Measurements from ENCODE around the gene RILPL2.
"Not testable (repeated sequence)": the region's sequence is repeated elsewhere in the genome, so short reads cannot be mapped to it uniquely, and the experiment has no call there.

DNA sequence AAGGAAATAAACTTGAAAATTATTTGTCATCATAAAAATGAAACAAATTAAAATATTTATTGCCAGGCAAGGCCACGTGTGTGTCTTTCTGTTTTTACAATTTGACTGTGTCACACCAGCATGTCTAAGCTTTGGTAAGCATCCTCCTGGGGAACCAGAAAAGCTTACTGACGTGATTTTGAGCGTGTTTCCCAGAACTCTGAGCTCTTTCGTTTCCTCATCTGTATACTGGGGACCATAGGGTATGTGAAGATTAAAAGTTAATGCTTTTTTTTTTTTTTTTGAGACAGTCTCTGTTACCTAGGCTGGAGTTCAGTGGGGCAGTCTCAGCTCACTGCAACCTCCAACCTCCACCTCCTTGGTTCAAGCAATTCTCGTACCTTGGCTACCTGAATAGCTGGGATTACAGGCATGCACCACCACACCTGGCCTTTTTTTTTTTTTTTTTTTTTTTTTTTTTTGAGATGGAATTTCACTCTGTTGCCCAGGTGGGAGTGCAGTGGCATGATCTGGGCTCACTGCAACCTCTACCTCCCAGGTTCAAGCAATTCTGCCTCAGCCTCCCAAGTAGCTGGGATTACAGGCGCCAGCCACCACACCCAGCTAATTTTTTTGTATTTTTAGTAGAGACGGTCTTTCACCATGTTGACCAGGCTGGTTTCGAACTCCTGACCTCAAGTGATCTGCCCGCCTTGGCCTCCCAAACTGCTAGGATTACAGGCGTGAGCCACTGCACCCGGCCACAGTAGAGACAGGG, 27.0 kb downstream of the RILPL2 start:
- not testable (repeated sequence) for TF ChIP-seq POLR2A (IDR thresholded peaks at IDR 0.05; ENCODE audit: low read length); GATA1 (IDR thresholded peaks at IDR 0.05; ENCODE audit: low read depth, low read length)

Data from erythroblast (primary cell).